Measurements from ENCODE around the gene TMEM260. TPM values are rescaled to one million over a fixed set of nuclear protein-coding genes. Genes with fewer than 3 reads are reported as not detected.

The TMEM260 gene
- total RNA-seq, 1 experiment from 2014 or later, result 20.0 TPM

DNA sequence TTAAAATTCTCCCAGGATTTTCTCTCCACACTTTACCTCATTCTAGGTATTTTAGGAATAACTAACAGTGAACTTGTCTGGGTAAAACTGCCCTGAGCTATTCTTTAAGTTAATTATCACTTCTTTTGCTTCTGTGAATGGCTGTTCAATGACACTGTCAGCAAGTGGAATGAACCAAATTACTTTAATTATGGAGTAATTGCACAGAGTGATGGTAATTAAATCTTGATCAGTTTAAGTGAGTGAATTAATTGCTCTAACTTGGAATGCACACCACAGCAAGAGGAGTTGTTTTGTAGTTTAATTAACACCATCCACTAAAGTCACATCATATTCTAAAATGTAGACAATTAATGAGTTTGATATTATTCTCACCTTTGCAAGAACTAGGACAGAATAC is 36.2 kb upstream of the TMEM260 start:
- H3K23me2 ChIP-seq (ENCODE audit: insufficient read length, low read depth, low read length, poor library complexity, severe bottlenecking), result no peaks in the 10 kb centered on the region
- Mint-ChIP-seq H3K4me1 (no peaks in the 10 kb centered on the region), H3K4me3 (no peak overlapping the region), H3K27ac (no peak overlapping the region), H3K36me3 (ENCODE audit: insufficient read depth in 1 of 3, low read depth in 3 of 3) (no peaks in the 10 kb centered on the region), H3K9me3 (no peaks in the 10 kb centered on the region), H3K27me3 (ENCODE audit: low read depth) (no peaks in the 10 kb centered on the region)
- H2BK5ac ChIP-seq (ENCODE audit: insufficient read length, low read length), result no peak overlapping the region
- no peak overlapping the region for H2BK12ac ChIP-seq (ENCODE audit: insufficient read length, low read depth, low read length)
- no peak for DNase-seq
- no peak overlapping the region for H3K27ac ChIP-seq (ENCODE audit: insufficient read length, low read depth, low read length)
- TF ChIP-seq CTCF (conservative IDR thresholded peaks at IDR 0.05), result no peak
- no peak overlapping the region for H3K4me2 ChIP-seq (ENCODE audit: insufficient read depth, insufficient read length, low read length)
- H4K5ac ChIP-seq (ENCODE audit: insufficient read length, low read depth, low read length), result no peak overlapping the region
- H3K9me3 ChIP-seq (ENCODE audit: control insufficient read depth, low read depth, low read length), result no peaks in the 10 kb centered on the region
- H3K79me1 ChIP-seq (ENCODE audit: insufficient read depth, low read depth, low read length, poor library complexity, severe bottlenecking), result no peaks in the 10 kb centered on the region
- H3K23ac ChIP-seq (ENCODE audit: insufficient read length, low read depth, low read length), result no peak overlapping the region
- no peak overlapping the region for H2AFZ ChIP-seq (ENCODE audit: low read length)
- no peak overlapping the region for H3K56ac ChIP-seq (ENCODE audit: insufficient read length, low read depth, low read length)
- no peak overlapping the region for H2BK20ac ChIP-seq (ENCODE audit: low read depth, low read length, poor library complexity, severe bottlenecking)
- no peak overlapping the region for H4K91ac ChIP-seq (ENCODE audit: insufficient read length, low read depth, low read length)
- H2BK120ac ChIP-seq (ENCODE audit: low read depth, low read length, poor library complexity, severe bottlenecking), result no peak overlapping the region
- H2AK5ac ChIP-seq (ENCODE audit: insufficient read length, low read length), result no peak overlapping the region
- H3K79me2 ChIP-seq (ENCODE audit: insufficient read depth, low read length), result no peaks in the 10 kb centered on the region
- no peak overlapping the region for H3K4ac ChIP-seq (ENCODE audit: low read depth, low read length)
- no peak overlapping the region for H3K9ac ChIP-seq (ENCODE audit: extremely low read depth, insufficient read length, low read length)
- no peak overlapping the region for H3K14ac ChIP-seq (ENCODE audit: insufficient read depth, low read length)
- no peaks in the 10 kb centered on the region for H4K20me1 ChIP-seq (ENCODE audit: control insufficient read depth, insufficient read depth, insufficient read length)
- no peaks in the 10 kb centered on the region for H3K4me1 ChIP-seq (ENCODE audit: insufficient read depth, low read length)
- no peak overlapping the region for H4K8ac ChIP-seq (replicated peaks; ENCODE audit: insufficient read length, low read depth, low read length)
- no peak overlapping the region for H2BK15ac ChIP-seq (ENCODE audit: low read depth, low read length)
- no peak overlapping the region for H3T11ph ChIP-seq (ENCODE audit: low read length)
- H3K27me3 ChIP-seq (ENCODE audit: insufficient read depth, low read length), result no peaks in the 10 kb centered on the region
- no peak overlapping the region for H3K18ac ChIP-seq (ENCODE audit: insufficient read length, low read depth, low read length)

All from H9 (cell line).